ENCODE results near the gene CD74. TPM values are rescaled to one million over a fixed set of nuclear protein-coding genes. Genes with fewer than 3 reads are reported as not detected.

The CD74 gene
- total and polyA plus RNA-seq, 5 experiments from 2014 or later = 288 to 415 (median 310) TPM

DNA sequence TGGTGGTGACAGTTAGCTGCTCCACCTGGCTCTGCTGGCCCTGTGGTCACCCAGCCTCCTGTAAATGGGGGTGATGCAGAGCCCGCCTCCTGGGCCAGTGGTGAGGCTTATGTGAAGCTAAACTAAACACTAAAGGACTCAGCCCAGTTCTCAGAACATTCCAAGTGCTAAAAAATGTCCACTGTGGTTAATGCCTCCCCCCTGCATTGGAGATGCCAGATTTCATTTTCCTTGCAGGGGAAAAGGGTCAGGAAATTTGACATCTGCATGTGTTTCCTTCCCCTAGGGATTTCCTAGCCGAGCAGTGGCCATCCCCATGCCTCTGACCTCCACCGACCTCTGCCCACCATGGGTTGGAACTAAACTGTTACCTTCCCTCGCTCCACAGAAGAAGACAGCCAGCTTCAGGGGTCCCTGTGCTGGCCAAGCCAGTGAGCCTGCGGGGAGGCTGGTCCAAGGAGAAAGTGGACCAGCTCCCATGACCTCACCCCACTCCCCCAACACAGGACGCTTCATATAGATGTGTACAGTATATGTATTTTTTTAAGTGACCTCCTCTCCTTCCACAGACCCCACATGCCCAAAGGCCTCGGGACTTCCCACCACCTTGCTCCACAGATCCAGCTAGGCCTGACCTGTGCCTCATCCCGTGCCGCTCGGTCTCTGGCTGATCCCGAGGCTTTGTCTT, 13.0 kb downstream of the CD74 start:
- no peak for DNase-seq
- POLR2A ChIA-PET = interaction anchor here (1.0 to 1.7 kb wide), 5 partner anchors 11 to 50 kb away, joined by 3 to 8 read pairs (median 5); partner anchors contain the start of genes CD74 and RPS14
- peak in 1 of 2 donors; percentile 9 for ATAC-seq

GRCh38 chr5:150398722-150399523, 13.8 kb downstream of the CD74 start:
- H3K27ac Mint-ChIP-seq = peak overlapping the region in 5 of 10 donors; percentile 29 to 91 (median 68)
- H3K4me1 Mint-ChIP-seq = peaks cover 0 to 6% (median 4%) of the 10 kb centered on the region in 4 donors
- DNase-seq = peak in 1 of 10 donors; percentile 71
- POLR2A ChIA-PET = interaction anchor here (1.0 to 1.4 kb wide), 3 partner anchors 11 to 37 kb away, joined by 3 to 8 read pairs (median 5); partner anchors contain the start of gene CD74
- H3K9me3 Mint-ChIP-seq = no peaks in the 10 kb centered on the region
- ATAC-seq = peak; percentile 43 to 57
- peaks cover 0 to 79% (median 13%) of the 10 kb centered on the region in 3 donors for H3K36me3 Mint-ChIP-seq
- no peak overlapping the region for H3K4me3 Mint-ChIP-seq
- H3K27me3 Mint-ChIP-seq = no peaks in the 10 kb centered on the region

More for the DNA sequence above, 13.0 kb downstream of the CD74 start:
- H3K27ac Mint-ChIP-seq = peak overlapping the region in 6 of 10 donors; percentile 11 to 93 (median 82)
- H3K36me3 Mint-ChIP-seq = peaks cover 0 to 80% (median 13%) of the 10 kb centered on the region in 3 donors
- H3K4me1 Mint-ChIP-seq = peaks cover 0 to 6% (median 4%) of the 10 kb centered on the region in 4 donors
- H3K9me3 Mint-ChIP-seq = no peaks in the 10 kb centered on the region
- no peaks in the 10 kb centered on the region for H3K27me3 Mint-ChIP-seq
- H3K4me3 Mint-ChIP-seq = no peak overlapping the region

- H3K27me3 Mint-ChIP-seq = no peaks in the 10 kb centered on the region
- H3K4me3 Mint-ChIP-seq = no peak overlapping the region
- peaks cover 0 to 6% (median 4%) of the 10 kb centered on the region in 4 donors for H3K4me1 Mint-ChIP-seq
- DNase-seq (no peak), ATAC-seq (no peak)
- peak overlapping the region in 8 of 10 donors; percentile 11 to 91 (median 63) for H3K27ac Mint-ChIP-seq
- POLR2A ChIA-PET = interaction anchor here (0.7 to 1.4 kb wide), 3 partner anchors 12 to 20 kb away, joined by 5 to 7 read pairs (median 5); partner anchors contain the start of gene CD74
- H3K36me3 Mint-ChIP-seq = peaks cover 0 to 80% (median 13%) of the 10 kb centered on the region in 3 donors
- H3K9me3 Mint-ChIP-seq = no peaks in the 10 kb centered on the region
These were observed 14.7 kb downstream of the CD74 start for GRCh38 chr5:150397782-150398721.

DNA sequence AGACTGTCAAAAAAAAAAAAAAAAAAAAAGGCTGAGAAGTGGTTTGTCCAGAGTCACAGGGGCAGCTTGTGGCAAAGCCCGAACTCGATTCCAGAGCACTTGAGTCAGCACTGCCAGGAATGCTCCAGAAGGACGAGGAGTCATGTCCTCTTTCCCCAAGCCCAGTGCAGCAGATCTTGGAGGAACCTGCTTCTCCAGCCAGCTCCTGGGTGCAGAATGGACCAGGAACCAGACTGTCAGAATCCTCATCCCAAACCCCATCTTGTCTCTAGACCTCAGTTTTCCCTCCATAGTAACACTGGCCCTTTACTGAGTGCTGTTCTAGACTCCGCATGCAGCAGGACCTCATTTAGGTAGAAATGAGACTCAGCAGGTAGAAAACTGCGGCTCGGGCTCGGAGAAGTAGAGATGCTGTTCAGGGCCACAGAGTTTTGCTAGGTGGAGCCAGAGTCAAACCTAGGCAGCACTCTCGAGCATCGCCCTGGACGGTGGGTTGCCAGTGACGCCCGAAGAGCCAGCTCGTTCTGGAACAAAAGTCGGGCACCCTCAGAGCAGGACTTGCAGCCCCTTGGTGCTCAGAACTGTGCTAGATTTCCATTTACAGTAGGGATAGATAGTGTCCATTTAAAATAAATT, 15.4 kb downstream of the CD74 start:
- POLR2A ChIA-PET = interaction anchor here (0.7 to 0.8 kb wide), 2 partner anchors 12 to 20 kb away, joined by 5 to 7 read pairs; no protein-coding TSS in a partner anchor
- no peak overlapping the region for H3K4me3 Mint-ChIP-seq
- peaks cover 0 to 6% (median 3%) of the 10 kb centered on the region in 4 donors for H3K4me1 Mint-ChIP-seq
- H3K36me3 Mint-ChIP-seq = peaks cover 0 to 77% (median 13%) of the 10 kb centered on the region in 3 donors
- DNase-seq (no peak), ATAC-seq (no peak)
- H3K27me3 Mint-ChIP-seq = no peaks in the 10 kb centered on the region
- H3K27ac Mint-ChIP-seq = peak overlapping the region in 5 of 10 donors; percentile 1 to 52 (median 24)
- H3K9me3 Mint-ChIP-seq = no peaks in the 10 kb centered on the region

GRCh38 chr5:150396267-150396666, 16.4 kb downstream of the CD74 start:
- POLR2A ChIA-PET = no interaction called here
- Mint-ChIP-seq H3K27me3 (no peaks in the 10 kb centered on the region), H3K4me1 (peaks cover 0 to 4% (median under 1%) of the 10 kb centered on the region in 4 donors), H3K36me3 (peaks cover 0 to 81% (median 13%) of the 10 kb centered on the region in 3 donors), H3K9me3 (no peaks in the 10 kb centered on the region), H3K27ac (peak overlapping the region in 5 of 10 donors; percentile 21 to 80 (median 66)), H3K4me3 (peak overlapping the region in 1 of 10 donors; percentile 26)
- DNase-seq = no peak
- no peak for ATAC-seq

- H3K27me3 Mint-ChIP-seq = no peaks in the 10 kb centered on the region
- no peaks in the 10 kb centered on the region for H3K9me3 Mint-ChIP-seq
- H3K4me1 Mint-ChIP-seq = peaks cover 0 to 4% (median 0%) of the 10 kb centered on the region in 4 donors
- H3K4me3 Mint-ChIP-seq = no peak overlapping the region
- peaks cover 0 to 84% (median 13%) of the 10 kb centered on the region in 3 donors for H3K36me3 Mint-ChIP-seq
- DNase-seq (no peak), ATAC-seq (no peak)
- POLR2A ChIA-PET = no interaction called here
- H3K27ac Mint-ChIP-seq = peak overlapping the region in 2 of 10 donors; percentile 66 to 69
These were observed 17.1 kb downstream of the CD74 start for GRCh38 chr5:150395688-150395975.

GRCh38 chr5:150394912-150395687, 17.6 kb downstream of the CD74 start:
- H3K36me3 Mint-ChIP-seq = peaks cover 0 to 85% (median 15%) of the 10 kb centered on the region in 3 donors
- POLR2A ChIA-PET = interaction anchor here (0.7 to 0.8 kb wide), 2 partner anchors 14 to 18 kb away, joined by 3 to 4 read pairs; partner anchors contain the start of gene CD74
- no peak overlapping the region for H3K4me3 Mint-ChIP-seq
- ATAC-seq (peak in 1 of 2 donors; percentile 21), DNase-seq (no peak)
- H3K27me3 Mint-ChIP-seq = no peaks in the 10 kb centered on the region
- H3K9me3 Mint-ChIP-seq = no peaks in the 10 kb centered on the region
- peak overlapping the region in 5 of 10 donors; percentile 4 to 74 (median 37) for H3K27ac Mint-ChIP-seq
- no peaks in the 10 kb centered on the region for H3K4me1 Mint-ChIP-seq

GRCh38 chr5:150394131-150394530, 18.6 kb downstream of the CD74 start:
- Mint-ChIP-seq H3K27ac (peak overlapping the region in 2 of 10 donors; percentile 11 to 47), H3K36me3 (peaks cover 0 to 88% (median 15%) of the 10 kb centered on the region in 3 donors), H3K27me3 (no peaks in the 10 kb centered on the region), H3K4me1 (no peaks in the 10 kb centered on the region), H3K9me3 (no peaks in the 10 kb centered on the region), H3K4me3 (no peak overlapping the region)
- DNase-seq = no peak
- ATAC-seq = no peak
- POLR2A ChIA-PET = no interaction called here

DNA sequence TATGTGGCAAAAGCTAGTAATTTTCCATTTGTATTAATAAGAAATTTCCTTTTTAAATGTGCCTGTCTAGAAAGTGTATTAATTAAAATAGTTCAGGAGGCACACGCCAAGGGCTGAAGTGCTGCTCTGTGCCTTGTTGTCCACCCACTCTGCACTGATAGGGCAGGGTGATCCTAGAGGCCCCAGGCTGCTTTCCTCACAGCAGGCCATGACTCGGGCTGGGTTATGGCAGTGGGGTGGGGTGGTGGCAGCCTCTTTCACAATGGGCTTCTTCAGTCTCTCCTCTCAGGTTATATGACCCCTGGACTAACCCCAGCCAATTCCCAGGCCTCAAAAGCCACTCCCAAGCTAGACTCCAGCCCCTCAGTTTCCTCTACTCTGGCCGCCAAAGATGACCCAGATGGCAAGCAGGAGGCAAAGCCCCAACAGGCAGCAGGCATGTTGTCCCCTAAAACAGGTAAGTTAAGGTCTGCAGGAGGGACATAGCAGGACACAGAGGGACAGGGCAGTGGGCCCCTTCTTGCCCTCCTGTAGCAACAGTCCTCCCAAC, 19.5 kb downstream of the CD74 start:
- Mint-ChIP-seq H3K27ac (peak overlapping the region in 3 of 10 donors; percentile 33 to 69 (median 52)), H3K9me3 (no peaks in the 10 kb centered on the region), H3K36me3 (peaks cover 0 to 88% (median 15%) of the 10 kb centered on the region in 3 donors), H3K4me1 (no peaks in the 10 kb centered on the region), H3K27me3 (no peaks in the 10 kb centered on the region), H3K4me3 (no peak overlapping the region)
- DNase-seq (no peak), ATAC-seq (no peak)
- POLR2A ChIA-PET = no interaction called here

GRCh38 chr5:150392680-150393079, 20.0 kb downstream of the CD74 start:
- ATAC-seq = no peak
- H3K27ac Mint-ChIP-seq = peak overlapping the region in 1 of 10 donors; percentile 41
- POLR2A ChIA-PET = no interaction called here
- H3K4me3 Mint-ChIP-seq = no peak overlapping the region
- H3K36me3 Mint-ChIP-seq = peaks cover 0 to 87% (median 15%) of the 10 kb centered on the region in 3 donors
- no peak for DNase-seq
- no peaks in the 10 kb centered on the region for H3K4me1 Mint-ChIP-seq
- H3K9me3 Mint-ChIP-seq = no peaks in the 10 kb centered on the region
- no peaks in the 10 kb centered on the region for H3K27me3 Mint-ChIP-seq

DNA sequence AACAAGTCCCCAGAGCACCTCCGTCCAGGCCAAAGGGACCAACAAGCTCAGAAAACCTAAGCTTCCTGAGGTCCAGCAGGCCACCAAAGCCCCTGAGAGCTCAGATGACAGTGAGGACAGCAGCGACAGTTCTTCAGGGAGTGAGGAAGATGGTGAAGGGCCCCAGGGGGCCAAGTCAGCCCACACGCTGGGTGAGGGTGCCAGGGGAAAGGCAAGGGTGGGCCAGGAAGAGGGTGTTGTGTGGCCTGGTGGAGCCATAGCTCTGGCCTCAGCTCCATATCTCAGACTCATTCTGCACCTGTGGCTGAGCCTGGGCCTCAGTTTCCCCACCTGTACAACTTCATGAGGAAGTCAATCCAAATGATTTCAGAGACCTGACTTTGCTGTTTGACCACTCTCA, 20.7 kb downstream of the CD74 start:
- no peaks in the 10 kb centered on the region for H3K27me3 Mint-ChIP-seq
- H3K9me3 Mint-ChIP-seq = no peaks in the 10 kb centered on the region
- peak overlapping the region in 4 of 10 donors; percentile 20 to 62 (median 48) for H3K27ac Mint-ChIP-seq
- H3K36me3 Mint-ChIP-seq = peaks cover 0 to 87% (median 12%) of the 10 kb centered on the region in 3 donors
- POLR2A ChIA-PET = no interaction called here
- DNase-seq = no peak
- H3K4me3 Mint-ChIP-seq = no peak overlapping the region
- no peak for ATAC-seq
- no peaks in the 10 kb centered on the region for H3K4me1 Mint-ChIP-seq
